K562 (cell line): Measurements from ENCODE around the gene AGRN. TPM values are rescaled to one million over a fixed set of nuclear protein-coding genes. Genes with fewer than 3 reads are reported as not detected.
A peak's percentile ranks its signal among the peaks of the same experiment; 100 is the strongest.

Experiments used
- EWSR1 ChIP-seq: fragments of 450-650 bp; IDR thresholded peaks from 2 replicates; pipeline ENCODE4 v1.6.1; 2018; ENCODE audit warnings: borderline replicate concordance, mild to moderate bottlenecking, low read depth, moderate library complexity; ENCODE audit not compliant: partially characterized antibody
- HNRNPK ChIP-seq: fragments of 200-400 bp; formaldehyde crosslinking; IDR thresholded peaks from one replicate; pipeline ENCODE4 v1.6.1; 2018; ENCODE audit warnings: mild to moderate bottlenecking, low read depth, low read length; ENCODE audit not compliant: poor library complexity, severe bottlenecking
- MGA ChIP-seq: fragments of 450-650 bp; IDR thresholded peaks from 2 replicates; pipeline ENCODE4 v1.6.1; 2016; ENCODE audit warnings: mild to moderate bottlenecking, moderate library complexity
- PHF8 ChIP-seq: fragments of 200-600 bp; sonication (generic); IDR thresholded peaks from 2 replicates; pipeline ENCODE4 v1.6.1; 2012; ENCODE audit warnings: mixed run types, mild to moderate bottlenecking, inconsistent platforms, low read length, moderate library complexity, borderline replicate concordance
- polyA plus RNA-seq, 8 experiments: library from polyadenylated mRNA; depleted of rRNA in 4 of 8; stranded (reverse) in 5 of 8; unstranded in 3 of 8; fragments of >200 nt; fragmentation: Nextera tagmentation in 2 of 8; fragmentation: Illumina TruSeq in 1 of 8; extraction: Ambion mirVana in 2 of 8; extraction: Trizol in 1 of 8; gene quantifications; 2 replicates each; pipeline versions ENCODE4 v1.2.1 to v1.2.3, GENCODE V29; 2011 to 2014; ENCODE audit warnings: inconsistent platforms in 1 of 8, missing spikeins in 1 of 8
- total RNA-seq, 7 experiments: library from RNA; depleted of rRNA in 6 of 7; stranded (reverse); fragments of >200 nt in 6 of 7; fragmentation: Illumina TruSeq in 2 of 7; extraction: Trizol in 2 of 7; gene quantifications; 2 replicates each; pipeline versions ENCODE4 v1.2.1 to v1.2.3, GENCODE V29; 2011 to 2021; ENCODE audit warnings: low replicate concordance in 1 of 7
- TF ChIP-seq, protein P1 (sequence below): fragments of 450-650 bp; formaldehyde crosslinking; IDR thresholded peaks from 2 replicates; pipeline ENCODE4 v1.4.0; 2022; ENCODE audit warnings: missing genetic modification characterization
- TF ChIP-seq, protein P2 (sequence below), 2 experiments: fragments of 450-650 bp in 1 of 2; sonication (generic) in 1 of 2; formaldehyde crosslinking; conservative IDR thresholded peaks; 2 replicates each; pipeline versions ENCODE4 v1.4.0 to v1.8.1; 2020 to 2022; ENCODE audit warnings: mild to moderate bottlenecking in 1 of 2, missing genetic modification reagents in 1 of 2
- TF ChIP-seq, protein P3 (sequence below): sonication (generic); formaldehyde crosslinking; IDR thresholded peaks from 2 replicates; pipeline ENCODE4 v1.8.0; 2023; ENCODE audit warnings: mild to moderate bottlenecking, missing genetic modification reagents

Gene AGRN
- total and polyA plus RNA-seq, 9 of the 15 experiments (the other 6 are each of a cell fraction or from before 2014, with no cell fraction given), result 0.04 to 111 (median 18.1) TPM

- TF ChIP-seq, protein P1, sequence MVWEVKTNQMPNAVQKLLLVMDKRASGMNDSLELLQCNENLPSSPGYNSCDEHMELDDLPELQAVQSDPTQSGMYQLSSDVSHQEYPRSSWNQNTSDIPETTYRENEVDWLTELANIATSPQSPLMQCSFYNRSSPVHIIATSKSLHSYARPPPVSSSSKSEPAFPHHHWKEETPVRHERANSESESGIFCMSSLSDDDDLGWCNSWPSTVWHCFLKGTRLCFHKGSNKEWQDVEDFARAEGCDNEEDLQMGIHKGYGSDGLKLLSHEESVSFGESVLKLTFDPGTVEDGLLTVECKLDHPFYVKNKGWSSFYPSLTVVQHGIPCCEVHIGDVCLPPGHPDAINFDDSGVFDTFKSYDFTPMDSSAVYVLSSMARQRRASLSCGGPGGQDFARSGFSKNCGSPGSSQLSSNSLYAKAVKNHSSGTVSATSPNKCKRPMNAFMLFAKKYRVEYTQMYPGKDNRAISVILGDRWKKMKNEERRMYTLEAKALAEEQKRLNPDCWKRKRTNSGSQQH (CRISPR knock-in tag), result no peak
- TF ChIP-seq, protein P2, sequence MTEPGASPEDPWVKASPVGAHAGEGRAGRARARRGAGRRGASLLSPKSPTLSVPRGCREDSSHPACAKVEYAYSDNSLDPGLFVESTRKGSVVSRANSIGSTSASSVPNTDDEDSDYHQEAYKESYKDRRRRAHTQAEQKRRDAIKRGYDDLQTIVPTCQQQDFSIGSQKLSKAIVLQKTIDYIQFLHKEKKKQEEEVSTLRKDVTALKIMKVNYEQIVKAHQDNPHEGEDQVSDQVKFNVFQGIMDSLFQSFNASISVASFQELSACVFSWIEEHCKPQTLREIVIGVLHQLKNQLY (CRISPR knock-in tag; conservative IDR thresholded peaks at IDR 0.05), result no peak
- TF ChIP-seq PHF8 (no peak), HNRNPK (peak; percentile 29), EWSR1 (no peak), MGA (peak; percentile 66; the same call in 1 of the 2 replicates)
- TF ChIP-seq, protein P3, sequence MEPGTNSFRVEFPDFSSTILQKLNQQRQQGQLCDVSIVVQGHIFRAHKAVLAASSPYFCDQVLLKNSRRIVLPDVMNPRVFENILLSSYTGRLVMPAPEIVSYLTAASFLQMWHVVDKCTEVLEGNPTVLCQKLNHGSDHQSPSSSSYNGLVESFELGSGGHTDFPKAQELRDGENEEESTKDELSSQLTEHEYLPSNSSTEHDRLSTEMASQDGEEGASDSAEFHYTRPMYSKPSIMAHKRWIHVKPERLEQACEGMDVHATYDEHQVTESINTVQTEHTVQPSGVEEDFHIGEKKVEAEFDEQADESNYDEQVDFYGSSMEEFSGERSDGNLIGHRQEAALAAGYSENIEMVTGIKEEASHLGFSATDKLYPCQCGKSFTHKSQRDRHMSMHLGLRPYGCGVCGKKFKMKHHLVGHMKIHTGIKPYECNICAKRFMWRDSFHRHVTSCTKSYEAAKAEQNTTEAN, result no peak
Observed at GRCh38 chr1:998995-999724, 20.8 kb upstream of the AGRN start (continued).
